Neuronal stem cell (in vitro differentiated cells): Measurements from ENCODE around the gene PRKN.

Experiments used
- DNase-seq: peaks from one replicate; pipeline ENCODE4 v3.0.0-alpha.2; 2013; ENCODE audit warnings: low spot score
- H2AFZ ChIP-seq: one replicate; pipeline ENCODE4 v1.6.1; 2013; ENCODE audit warnings: mild to moderate bottlenecking, low read length, inconsistent platforms
- H2AK5ac ChIP-seq: 2 replicates; pipeline ENCODE4 v1.6.1; 2013; ENCODE audit warnings: low read depth, mild to moderate bottlenecking, inconsistent platforms, low read length, moderate library complexity, mixed read lengths
- H2BK120ac ChIP-seq: 2 replicates; pipeline ENCODE4 v1.6.1; 2013; ENCODE audit warnings: low read depth, mild to moderate bottlenecking, inconsistent platforms, low read length, moderate library complexity, mixed read lengths
- H2BK12ac ChIP-seq: one replicate; pipeline ENCODE4 v1.6.1; 2013; ENCODE audit warnings: low read length, inconsistent platforms
- H2BK15ac ChIP-seq: 2 replicates; pipeline ENCODE4 v1.6.1; 2013; ENCODE audit warnings: mild to moderate bottlenecking, low read length, inconsistent platforms, mixed read lengths
- H2BK5ac ChIP-seq: one replicate; pipeline ENCODE4 v1.6.1; 2013; ENCODE audit warnings: inconsistent platforms, mild to moderate bottlenecking, low read length, moderate library complexity
- H3K14ac ChIP-seq: one replicate; pipeline ENCODE4 v1.6.1; 2013; ENCODE audit warnings: low read length, inconsistent platforms
- H3K18ac ChIP-seq: 2 replicates; pipeline ENCODE4 v1.6.1; 2013; ENCODE audit warnings: low read length, inconsistent platforms
- H3K23ac ChIP-seq: 2 replicates; pipeline ENCODE4 v1.6.1; 2013; ENCODE audit warnings: low read depth, mild to moderate bottlenecking, mixed read lengths, low read length, inconsistent platforms; ENCODE audit not compliant: poor library complexity
- H3K27ac ChIP-seq: replicated peaks from 3 replicates; pipeline ENCODE4 v1.5.1; 2013; ENCODE audit warnings: low read length, inconsistent platforms
- H3K27me3 ChIP-seq, 3 experiments: 2 replicates each; pipeline ENCODE4 v1.6.1; 2013; ENCODE audit warnings: low read length in 3 of 3, mild to moderate bottlenecking in 2 of 3, inconsistent platforms in 1 of 3, low read depth in 1 of 3, mixed read lengths in 1 of 3, moderate library complexity in 1 of 3; ENCODE audit not compliant: control insufficient read depth in 3 of 3, insufficient read depth in 3 of 3
- H3K36me3 ChIP-seq, 2 donors: replicated peaks in 1 of 2; 2 replicates each; pipeline ENCODE4 v1.6.1; 2013; ENCODE audit warnings: low read length in 2 of 2; ENCODE audit not compliant: control insufficient read depth in 2 of 2, insufficient read depth in 2 of 2
- H3K4ac ChIP-seq: 2 replicates; pipeline ENCODE4 v1.6.1; 2013; ENCODE audit warnings: inconsistent platforms, mild to moderate bottlenecking, low read length, moderate library complexity
- H3K4me1 ChIP-seq, 2 donors: 1 replicate in 1 of 2; 2 replicates in 1 of 2; pipeline ENCODE4 v1.6.1; 2013; ENCODE audit warnings: low read length in 2 of 2, low read depth in 1 of 2; ENCODE audit not compliant: control insufficient read depth in 2 of 2, insufficient read depth in 1 of 2
- H3K4me2 ChIP-seq: one replicate; pipeline ENCODE4 v1.6.1; 2013; ENCODE audit warnings: mild to moderate bottlenecking, low read length, inconsistent platforms; ENCODE audit not compliant: insufficient read depth, poor library complexity, severe bottlenecking
- H3K4me3 ChIP-seq, 2 donors: 2 replicates each; pipeline ENCODE4 v1.5.1; 2013; ENCODE audit warnings: low read length in 2 of 2, mild to moderate bottlenecking in 2 of 2, inconsistent platforms in 1 of 2, moderate library complexity in 1 of 2
- H3K79me1 ChIP-seq: one replicate; pipeline ENCODE4 v1.6.1; 2013; ENCODE audit warnings: low read depth, mild to moderate bottlenecking, inconsistent platforms, low read length, moderate library complexity
- H3K9ac ChIP-seq: one replicate; pipeline ENCODE4 v1.6.1; 2013; ENCODE audit warnings: mild to moderate bottlenecking, low read depth, low read length, inconsistent platforms; ENCODE audit not compliant: poor library complexity
- H3K9me3 ChIP-seq, 2 donors: replicated peaks in 1 of 2; 2 replicates each; pipeline versions ENCODE3 to v1.6.1; 2013; ENCODE audit warnings: low read length in 2 of 2, mild to moderate bottlenecking in 2 of 2, inconsistent platforms in 1 of 2, low read depth in 1 of 2, mixed read lengths in 1 of 2, moderate library complexity in 1 of 2; ENCODE audit not compliant: control insufficient read depth in 2 of 2, insufficient read depth in 1 of 2
- H4K8ac ChIP-seq: one replicate; pipeline ENCODE4 v1.6.1; 2013; ENCODE audit warnings: low read depth, mild to moderate bottlenecking, inconsistent platforms, low read length, moderate library complexity
- H4K91ac ChIP-seq: one replicate; pipeline ENCODE4 v1.6.1; 2013; ENCODE audit warnings: low read length, low read depth, mild to moderate bottlenecking, inconsistent platforms; ENCODE audit not compliant: poor library complexity
- WGBS, 2 donors: extraction: QIAGEN DNeasy Blood & Tissue Kit; methylation state at CpG; one replicate each; pipeline ENCODE4 v1.1.7; 2013; ENCODE audit warnings: missing lambda C conversion rate in 2 of 2, mixed read lengths in 1 of 2; ENCODE audit not compliant: insufficient read length in 2 of 2, insufficient replicate concordance in 1 of 2; ENCODE audit errors: extremely low coverage in 2 of 2; 5-methylcytosine and 5-hydroxymethylcytosine counted together

Gene PRKN

DNA sequence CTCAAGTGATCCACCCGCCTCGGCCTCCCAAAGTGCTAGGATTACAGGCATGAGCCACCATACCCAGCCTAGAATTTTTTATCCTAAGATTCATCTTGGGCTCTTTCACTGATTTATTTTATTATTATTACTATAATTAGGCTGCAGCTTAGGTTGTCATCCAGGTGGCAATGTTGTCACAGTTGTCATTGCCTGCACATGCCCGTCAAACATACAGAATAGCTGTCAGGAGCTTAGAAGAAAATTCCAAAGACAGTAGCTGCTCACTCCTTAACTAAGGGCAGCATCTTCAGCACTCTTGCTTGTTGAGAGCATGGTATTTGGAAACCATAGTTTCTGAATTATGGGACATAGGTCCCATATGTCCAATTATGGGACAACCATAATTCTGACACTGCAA lies 1118.8 kb downstream of the PRKN start:
- no peak overlapping the region for H3K9ac ChIP-seq
- no peak overlapping the region for H3K4me3 ChIP-seq
- no peak overlapping the region for H2BK120ac ChIP-seq
- H2BK12ac ChIP-seq: no peak overlapping the region
- no peaks in the 10 kb centered on the region for H3K27me3 ChIP-seq
- no peak overlapping the region for H3K14ac ChIP-seq
- no peaks in the 10 kb centered on the region for H3K4me1 ChIP-seq
- DNase-seq: no peak
- H4K91ac ChIP-seq: no peak overlapping the region
- no peak overlapping the region for H3K4me2 ChIP-seq
- H2AFZ ChIP-seq: no peak overlapping the region
- WGBS, 2 donors: no CpG with 5 or more reads among the region's 3 CpGs
- no peak overlapping the region for H2BK15ac ChIP-seq
- no peak overlapping the region for H2BK5ac ChIP-seq
- H3K79me1 ChIP-seq: no peaks in the 10 kb centered on the region
- no peaks in the 10 kb centered on the region for H3K36me3 ChIP-seq
- no peak overlapping the region for H3K23ac ChIP-seq
- H3K18ac ChIP-seq: no peak overlapping the region
- no peak overlapping the region for H3K4ac ChIP-seq
- H3K9me3 ChIP-seq: peaks cover 8% of the 10 kb centered on the region in 2 donors
- no peak overlapping the region for H4K8ac ChIP-seq
- no peak overlapping the region for H2AK5ac ChIP-seq
- no peak overlapping the region for H3K27ac ChIP-seq

DNA sequence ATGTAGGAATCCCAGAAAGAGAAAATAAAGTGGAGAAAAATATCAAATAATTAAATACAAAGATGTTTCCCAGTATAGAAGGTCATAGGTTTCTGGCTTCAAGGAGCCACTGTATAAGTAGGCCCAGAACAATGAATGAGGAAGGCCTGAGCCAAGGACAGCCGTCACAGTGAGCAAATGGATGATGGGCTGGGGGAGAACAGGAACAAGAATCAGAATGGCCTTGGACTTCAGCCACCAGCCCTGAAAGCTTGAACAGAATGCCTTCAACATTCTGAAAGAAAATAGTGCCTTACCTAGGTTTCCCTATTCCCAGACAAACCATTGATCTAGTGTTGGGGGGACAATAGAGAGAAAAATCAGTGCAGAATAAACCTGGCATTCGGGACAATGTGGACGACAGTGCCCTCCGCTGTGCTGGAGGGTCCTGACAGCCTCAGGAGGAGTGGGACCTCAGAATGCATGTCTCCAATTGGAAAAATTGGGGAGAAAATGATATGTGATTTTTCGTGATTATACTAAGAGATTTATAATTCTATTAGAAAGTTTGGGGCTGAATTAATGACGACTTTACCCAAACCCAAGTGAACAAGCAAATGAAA lies 1119.8 kb downstream of the PRKN start:
- Histone ChIP-seq H2BK15ac (no peak overlapping the region), H3K4me2 (no peak overlapping the region), H2BK12ac (no peak overlapping the region), H3K4me3 (no peak overlapping the region), H3K9ac (no peak overlapping the region), H4K8ac (no peak overlapping the region), H3K18ac (no peak overlapping the region), H2BK5ac (no peak overlapping the region), H2BK120ac (no peak overlapping the region), H3K14ac (no peak overlapping the region), H3K27me3 (no peaks in the 10 kb centered on the region), H3K4me1 (no peaks in the 10 kb centered on the region), H3K4ac (no peak overlapping the region), H3K27ac (no peak overlapping the region), H3K79me1 (no peaks in the 10 kb centered on the region), H2AFZ (no peak overlapping the region), H3K23ac (no peak overlapping the region), H2AK5ac (no peak overlapping the region), H4K91ac (no peak overlapping the region), H3K36me3 (no peaks in the 10 kb centered on the region), H3K9me3 (peaks cover 6 to 8% of the 10 kb centered on the region in 2 donors)
- DNase-seq: no peak
- no CpG with 5 or more reads among the region's 6 CpGs for WGBS, 2 donors

DNA sequence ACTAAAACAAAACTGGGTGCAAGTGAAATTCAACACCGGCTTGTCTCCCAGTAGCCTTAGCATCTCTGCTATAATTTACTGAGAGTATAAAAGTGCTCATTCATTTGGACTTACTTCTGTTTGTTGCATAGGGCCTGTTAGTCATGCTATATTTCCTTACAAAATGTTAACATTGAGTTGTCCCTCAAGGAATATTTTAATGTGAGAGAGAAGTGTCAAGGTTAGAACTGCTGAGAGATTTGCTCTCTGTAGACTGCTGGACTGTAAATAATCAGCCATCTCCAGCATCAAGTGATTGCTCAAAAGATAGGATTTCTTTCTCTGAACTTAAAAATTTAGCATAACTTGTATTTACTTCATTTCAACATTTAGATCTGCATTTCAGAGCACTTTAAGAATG lies 1125.2 kb downstream of the PRKN start:
- no peaks in the 10 kb centered on the region for H3K9me3 ChIP-seq
- no peaks in the 10 kb centered on the region for H3K4me1 ChIP-seq
- H4K91ac ChIP-seq: no peak overlapping the region
- no peak overlapping the region for H3K14ac ChIP-seq
- no peak overlapping the region for H3K4me3 ChIP-seq
- H2BK120ac ChIP-seq: no peak overlapping the region
- H3K79me1 ChIP-seq: no peaks in the 10 kb centered on the region
- no peak overlapping the region for H3K4ac ChIP-seq
- no peaks in the 10 kb centered on the region for H3K36me3 ChIP-seq
- H3K9ac ChIP-seq: no peak overlapping the region
- no peak overlapping the region for H2BK15ac ChIP-seq
- H3K23ac ChIP-seq: no peak overlapping the region
- H2AFZ ChIP-seq: no peak overlapping the region
- WGBS, 2 donors: no CpG with 5 or more reads among the region's 1 CpG
- H3K18ac ChIP-seq: no peak overlapping the region
- no peak overlapping the region for H2BK12ac ChIP-seq
- H3K27me3 ChIP-seq: no peaks in the 10 kb centered on the region
- no peak for DNase-seq
- no peak overlapping the region for H2BK5ac ChIP-seq
- H2AK5ac ChIP-seq: no peak overlapping the region
- no peak overlapping the region for H3K27ac ChIP-seq
- no peak overlapping the region for H3K4me2 ChIP-seq
- H4K8ac ChIP-seq: no peak overlapping the region

DNA sequence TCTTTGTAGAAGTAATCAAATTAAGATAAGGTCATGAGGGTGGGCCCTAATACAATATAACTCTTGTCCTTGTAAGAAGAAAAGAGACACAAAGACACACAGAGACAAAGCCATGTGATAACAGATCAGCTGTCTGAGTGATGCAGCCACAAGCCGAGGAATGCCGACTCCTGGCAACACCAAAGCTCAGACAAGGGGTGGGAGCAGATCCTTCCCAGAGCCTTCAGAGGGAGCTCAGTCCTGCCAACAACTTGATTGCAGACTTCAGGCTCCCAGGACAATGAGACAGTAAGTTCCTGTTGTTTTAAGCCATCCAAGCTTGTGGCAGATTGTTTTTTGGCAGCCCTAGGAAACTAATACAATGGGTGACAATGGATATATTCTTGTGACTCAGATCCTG lies 1128.7 kb downstream of the PRKN start:
- H3K79me1 ChIP-seq: no peaks in the 10 kb centered on the region
- no peaks in the 10 kb centered on the region for H3K36me3 ChIP-seq
- H3K27me3 ChIP-seq: no peaks in the 10 kb centered on the region
- H3K4ac ChIP-seq: no peak overlapping the region
- no peak overlapping the region for H3K4me2 ChIP-seq
- H3K27ac ChIP-seq: no peak overlapping the region
- H2AFZ ChIP-seq: no peak overlapping the region
- no peak overlapping the region for H2BK120ac ChIP-seq
- no peak overlapping the region for H2BK5ac ChIP-seq
- H4K8ac ChIP-seq: no peak overlapping the region
- H2BK12ac ChIP-seq: no peak overlapping the region
- WGBS, 2 donors: no CpG with 5 or more reads among the region's 2 CpGs
- peak overlapping the region in 1 of 2 donors; percentile 43 for H3K4me3 ChIP-seq
- H3K23ac ChIP-seq: no peak overlapping the region
- H3K18ac ChIP-seq: no peak overlapping the region
- H3K9me3 ChIP-seq: no peaks in the 10 kb centered on the region
- H2AK5ac ChIP-seq: no peak overlapping the region
- H3K4me1 ChIP-seq: no peaks in the 10 kb centered on the region
- no peak overlapping the region for H4K91ac ChIP-seq
- no peak for DNase-seq
- no peak overlapping the region for H2BK15ac ChIP-seq
- no peak overlapping the region for H3K9ac ChIP-seq
- no peak overlapping the region for H3K14ac ChIP-seq
